Left renal cortex interstitium (tissue), 4 donors: Measurements from ENCODE around the gene MCAM. TPM values are rescaled to one million over a fixed set of nuclear protein-coding genes. Genes with fewer than 3 reads are reported as not detected.

Source experiments
- DNase-seq, 4 donors: peaks; one replicate each; pipeline ENCODE4 v3.0.0-alpha.2; 2013; ENCODE audit warnings: low read depth in 4 of 4, low spot score in 2 of 4, missing footprints in 1 of 4
- polyA plus RNA-seq, 4 donors: library from polyadenylated mRNA; unstranded; fragments of 120-200 nt; gene quantifications; one replicate each; pipeline ENCODE4 v1.2.1, GENCODE V29; 2013; ENCODE audit not compliant: insufficient read length in 4 of 4

MCAM gene
- polyA plus RNA-seq, 4 donors = 52.1 to 58.3 (median 55.0) TPM

DNA sequence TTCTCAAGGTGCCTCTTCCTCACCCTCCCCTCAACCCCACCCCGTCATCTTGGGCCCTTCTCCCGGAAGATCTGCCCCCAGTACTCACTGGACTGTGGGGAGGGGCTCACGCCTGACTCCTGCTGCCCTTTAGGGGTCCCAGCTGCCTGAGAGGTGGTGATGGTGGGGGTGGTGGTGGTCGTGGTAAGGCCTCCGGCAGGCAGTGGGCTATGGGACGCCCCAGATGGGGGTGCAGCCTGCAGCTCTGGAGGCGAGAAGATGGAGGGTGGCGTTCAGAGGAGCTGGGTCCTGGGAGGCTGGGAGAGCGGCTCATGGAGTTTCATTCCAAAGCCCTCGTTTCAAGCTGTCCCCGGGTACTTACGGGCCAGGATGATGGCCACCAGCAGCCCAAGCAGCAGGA lies 28.8 kb upstream of the MCAM start:
- DNase-seq = no peak

DNA sequence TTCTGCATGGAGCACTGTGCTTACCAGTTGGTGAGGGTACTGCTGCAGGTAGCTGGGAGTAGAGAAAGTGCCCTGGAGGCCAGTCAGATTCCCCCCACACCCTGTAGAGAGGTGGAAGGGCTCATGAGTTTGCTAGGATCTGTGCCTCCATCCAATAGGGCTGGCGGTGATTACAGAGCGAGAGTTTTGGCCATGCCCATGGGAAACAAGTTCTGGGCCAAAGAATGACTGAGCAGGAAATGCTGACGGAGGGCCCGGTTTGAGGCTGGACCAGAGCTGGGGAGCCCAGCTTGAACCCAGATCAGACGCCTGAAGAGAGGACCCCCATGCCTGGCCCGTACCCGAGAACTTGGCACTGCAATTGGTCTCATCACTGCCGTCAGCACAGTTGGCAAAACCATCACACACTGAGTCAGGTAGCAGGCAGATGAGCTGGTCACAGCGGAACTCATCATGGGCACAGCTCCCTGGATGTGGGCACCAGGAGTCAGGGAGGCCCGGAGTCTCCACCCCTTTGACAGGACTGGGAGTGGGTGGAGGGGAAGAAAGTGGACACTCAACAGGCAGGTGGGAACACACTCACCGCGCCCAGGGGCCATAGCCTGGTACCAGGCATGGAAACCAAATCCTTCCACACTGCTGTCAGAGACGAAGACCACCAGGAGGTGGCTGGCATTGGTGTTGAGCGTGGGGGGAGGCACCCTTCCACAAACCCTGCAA lies 27.5 kb upstream of the MCAM start:
- DNase-seq = no peak

DNA sequence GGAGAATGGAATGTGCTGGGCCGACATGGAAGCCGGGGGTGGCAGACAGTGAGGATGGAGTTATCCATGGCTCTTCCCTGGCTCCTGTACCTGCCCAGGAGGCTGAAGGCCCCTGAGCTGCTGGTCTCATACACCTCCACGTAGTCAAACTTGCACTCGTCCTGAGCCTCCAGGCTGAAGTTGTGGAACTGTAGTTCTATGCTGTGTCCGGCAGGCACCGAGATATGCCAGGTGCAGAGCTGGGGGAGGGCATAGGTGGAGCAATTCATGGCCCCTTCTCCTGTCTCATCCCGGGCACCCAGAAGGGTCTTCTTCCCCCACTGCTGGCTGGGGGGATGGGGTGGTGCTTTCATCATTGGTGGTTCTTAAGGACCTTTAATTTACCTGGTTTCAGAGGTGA lies 26.8 kb upstream of the MCAM start:
- DNase-seq = no peak

DNA sequence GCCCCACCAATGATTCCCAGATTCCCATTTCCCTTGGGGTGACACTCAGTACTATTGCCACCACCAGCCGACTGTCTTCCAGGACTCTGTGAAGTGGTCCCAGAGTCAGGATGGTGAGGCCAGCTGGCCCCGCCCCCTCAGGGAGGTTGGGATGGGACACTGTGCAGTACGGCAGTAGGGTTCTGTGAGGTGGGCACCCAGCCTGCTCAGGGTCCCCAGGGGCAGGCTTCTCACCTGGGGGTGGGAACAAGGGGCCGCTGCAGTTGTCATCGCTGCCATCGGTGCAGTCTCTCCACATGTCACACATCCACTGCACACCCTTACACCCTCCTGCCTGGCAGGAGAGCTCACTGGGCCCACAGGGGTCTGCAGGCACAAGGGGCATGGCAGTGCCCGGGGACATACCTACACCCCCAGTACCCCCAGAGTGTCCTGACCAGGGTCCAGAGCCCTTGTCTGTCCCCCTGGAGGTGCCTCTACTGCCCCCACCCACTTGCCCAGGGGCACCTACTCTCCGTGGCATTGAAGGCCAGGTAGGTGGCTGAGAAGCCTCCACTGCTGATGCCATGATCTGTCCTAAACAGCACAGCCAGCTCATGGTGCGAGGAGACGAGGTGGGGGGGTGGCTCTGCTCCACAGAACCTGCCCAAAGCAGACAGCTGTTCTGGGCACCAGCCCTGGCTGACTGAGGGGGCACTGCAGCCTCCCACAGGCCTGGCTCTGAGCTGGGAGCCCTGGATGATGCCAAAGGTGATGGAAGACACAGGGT lies 25.6 kb upstream of the MCAM start:
- DNase-seq = no peak

DNA sequence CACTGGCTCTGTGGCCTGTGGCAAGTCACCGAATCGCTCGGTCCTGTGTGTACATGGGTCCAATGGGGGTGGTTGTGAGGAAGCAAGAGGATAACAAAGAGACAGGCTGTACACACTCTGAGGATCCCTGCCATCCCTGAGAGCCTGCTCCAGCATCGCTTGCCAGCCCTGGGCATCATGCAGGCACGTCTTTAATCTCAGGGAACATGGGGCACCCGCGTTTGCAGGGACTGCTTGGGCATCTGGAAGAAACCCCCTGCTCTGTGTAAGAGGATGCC lies 25.0 kb upstream of the MCAM start:
- no peak for DNase-seq

DNA sequence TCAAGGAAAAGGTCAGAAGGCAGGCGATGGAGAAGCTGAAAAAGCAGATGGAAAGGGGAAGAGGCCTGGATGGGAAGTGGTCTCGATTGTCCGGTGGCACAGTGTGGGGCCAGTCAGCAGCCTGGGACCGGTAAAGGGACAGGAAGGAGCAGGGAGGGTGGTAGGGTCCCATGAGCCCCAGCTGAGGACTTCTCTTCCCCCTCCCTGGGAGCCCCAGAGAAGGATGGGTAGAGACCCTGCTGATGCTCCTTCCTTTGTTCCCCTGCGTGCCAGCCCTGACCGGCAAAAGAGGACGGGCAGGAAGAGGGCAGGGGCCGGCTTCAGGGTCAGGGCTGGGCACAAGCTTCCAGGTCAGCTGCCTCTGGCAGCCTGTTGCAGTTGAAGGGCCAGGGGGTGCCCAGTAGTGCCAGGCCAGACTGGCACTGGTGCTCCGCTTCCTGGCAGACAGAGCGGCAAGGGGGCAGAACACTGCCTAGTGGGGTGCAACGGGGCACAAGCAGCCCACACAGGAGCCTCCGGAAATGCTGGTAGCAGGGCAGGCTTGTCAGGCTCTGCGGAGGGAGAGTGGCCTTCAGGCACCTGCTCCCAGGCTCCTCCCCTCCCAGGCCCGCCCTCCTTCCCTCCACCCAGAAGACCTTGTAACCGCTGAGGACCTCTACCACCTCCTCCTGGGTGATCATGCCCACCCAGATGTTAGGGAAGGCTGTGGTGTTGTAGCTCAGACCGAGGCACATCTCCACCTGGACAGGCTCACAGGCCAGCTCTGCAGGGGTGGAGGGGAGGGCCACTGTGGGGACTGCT lies 24.5 kb upstream of the MCAM start:
- no peak for DNase-seq

DNA sequence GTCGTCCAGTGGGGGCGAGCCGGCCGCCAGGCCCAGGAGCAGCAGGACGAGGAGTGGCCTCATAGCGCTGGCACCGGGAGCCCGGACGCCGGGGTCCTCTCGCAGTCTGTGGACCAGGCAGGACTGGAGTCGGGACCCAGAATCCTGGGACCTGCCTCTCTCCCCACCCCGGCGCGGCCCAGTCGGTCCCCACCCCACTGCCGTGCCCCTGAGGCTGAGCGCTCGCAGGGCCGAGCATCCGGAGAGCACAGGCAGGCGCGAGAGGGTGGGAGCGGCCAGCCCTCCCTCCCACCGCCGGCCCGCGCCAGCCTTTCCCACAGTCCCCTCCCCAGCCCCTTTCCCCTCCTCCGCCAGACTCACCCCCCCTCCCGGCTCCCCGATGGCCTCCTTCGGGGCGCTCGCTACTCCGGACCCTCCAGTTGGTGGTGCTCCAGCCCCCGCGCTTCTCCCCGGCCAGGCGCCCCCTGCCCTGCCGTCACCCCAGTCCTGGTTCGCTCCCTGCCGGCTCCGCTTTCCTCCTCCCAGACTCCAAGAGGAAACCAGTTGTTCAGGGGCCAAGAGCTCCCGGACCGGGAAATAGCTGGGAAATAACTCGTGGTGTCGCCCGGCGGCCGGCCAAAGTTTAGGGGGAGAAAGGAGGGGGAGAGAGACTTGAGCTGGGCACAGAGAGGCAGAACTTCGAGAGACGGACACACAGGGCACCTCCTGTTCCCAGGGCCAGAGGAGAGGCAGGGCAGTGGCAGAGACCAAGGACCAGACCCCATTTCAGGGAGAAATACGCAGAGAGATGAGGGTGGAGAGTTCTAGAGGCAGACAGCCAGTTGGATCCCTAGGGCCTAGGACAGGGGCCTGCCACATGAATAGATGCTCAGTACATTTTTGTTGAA lies 23.6 kb upstream of the MCAM start, which contains the start of gene C1QTNF5:
Gene C1QTNF5, minus strand, starts transcription at position 549 of the 887 bp plus-strand sequence. Its CDS starts 486 bp downstream, at position 63.
- no peak for DNase-seq

DNA sequence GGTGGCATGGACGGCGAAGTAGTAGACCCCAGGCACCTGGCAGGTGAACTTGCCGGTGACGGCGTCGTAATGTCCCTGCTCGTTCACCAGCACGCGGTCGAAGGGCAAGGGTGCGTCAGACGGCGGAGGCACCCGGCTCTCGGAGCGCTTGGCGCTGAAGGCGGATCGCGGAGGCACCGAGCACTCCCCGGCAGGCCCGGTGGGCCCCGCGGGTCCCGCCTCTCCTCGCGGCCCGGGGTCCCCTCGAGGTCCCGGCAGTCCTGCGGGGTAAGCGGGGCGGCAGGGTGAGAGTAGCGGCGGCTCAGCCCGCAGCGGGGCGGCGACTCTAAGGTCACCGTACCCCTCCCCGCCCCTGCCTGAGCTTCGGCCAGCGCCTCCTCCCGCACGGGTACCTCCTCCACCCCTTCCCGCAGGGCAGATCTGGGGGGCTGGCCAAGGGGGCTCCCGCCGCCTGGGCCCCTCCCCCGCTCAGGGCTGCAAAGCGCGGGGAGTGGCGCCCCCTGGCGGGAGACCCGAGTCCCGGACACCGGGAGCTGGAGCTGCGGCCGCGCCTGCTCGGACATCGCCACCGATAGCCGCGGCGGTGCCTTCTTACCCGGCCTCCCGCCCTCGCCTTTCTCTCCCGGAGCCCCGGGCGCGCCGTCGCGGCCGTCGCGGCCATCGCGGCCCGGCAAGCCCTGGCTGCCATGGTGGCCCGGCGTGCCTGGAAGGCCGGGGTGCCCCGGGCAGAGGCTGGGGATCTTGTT lies 22.8 kb upstream of the MCAM start:
- no peak for DNase-seq

DNA sequence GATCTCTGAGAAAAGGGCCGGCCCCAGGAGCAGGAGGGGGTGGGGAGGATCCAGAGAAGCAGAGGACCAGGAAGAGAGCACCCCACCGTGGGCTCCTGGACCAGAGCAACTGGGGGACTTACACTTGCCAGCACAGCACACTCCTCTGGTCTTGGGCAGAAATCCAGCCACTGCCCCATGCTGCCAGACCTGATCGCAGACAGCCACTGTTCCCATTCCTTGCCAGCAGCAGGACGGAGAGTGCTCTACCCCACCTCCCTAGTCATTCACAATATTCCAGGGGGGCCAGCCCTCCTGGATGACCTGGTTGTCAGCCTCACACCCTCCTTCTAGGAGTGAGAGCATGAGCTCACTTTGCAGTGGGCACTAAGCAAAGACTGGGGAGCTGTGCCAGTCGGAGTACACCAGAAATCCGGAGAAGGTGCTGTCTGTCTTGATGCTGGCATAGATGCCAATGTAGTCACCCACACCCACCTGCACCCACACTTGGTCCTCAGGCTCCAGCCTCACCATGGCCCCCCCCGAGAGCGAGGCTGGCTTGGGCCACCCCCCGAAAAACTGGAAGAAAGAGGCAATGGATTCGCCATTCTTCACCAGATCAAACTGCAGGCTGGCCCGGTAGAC lies 22.1 kb upstream of the MCAM start:
- DNase-seq = no peak

DNA sequence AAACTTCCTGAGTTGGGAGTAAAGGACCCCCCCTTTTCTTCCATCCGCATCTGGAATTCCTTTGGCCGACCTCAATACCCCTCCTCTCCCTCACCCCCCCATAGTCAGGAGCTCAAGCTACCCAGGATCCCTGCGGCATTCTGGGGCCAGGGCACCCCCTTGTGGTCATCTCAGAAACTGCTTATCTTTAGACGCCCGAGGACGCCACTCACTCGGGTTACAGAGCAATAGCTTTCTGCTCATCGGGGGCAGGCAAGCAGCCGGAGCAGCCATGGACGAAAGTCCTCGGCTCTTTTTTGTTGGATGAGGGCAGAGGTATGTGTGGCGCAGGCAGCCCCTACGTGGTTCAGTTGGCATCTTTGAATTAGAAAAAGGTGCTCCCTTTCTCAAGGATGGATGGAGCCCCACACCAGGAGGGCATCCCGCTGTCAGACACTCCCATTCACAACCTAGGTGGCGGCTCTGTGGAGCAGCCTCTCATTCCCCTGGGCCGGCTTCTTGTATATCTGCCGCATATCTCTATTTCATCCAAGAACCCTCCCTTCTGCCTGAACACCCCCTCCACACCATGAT lies 21.5 kb upstream of the MCAM start:
- no peak for DNase-seq

DNA sequence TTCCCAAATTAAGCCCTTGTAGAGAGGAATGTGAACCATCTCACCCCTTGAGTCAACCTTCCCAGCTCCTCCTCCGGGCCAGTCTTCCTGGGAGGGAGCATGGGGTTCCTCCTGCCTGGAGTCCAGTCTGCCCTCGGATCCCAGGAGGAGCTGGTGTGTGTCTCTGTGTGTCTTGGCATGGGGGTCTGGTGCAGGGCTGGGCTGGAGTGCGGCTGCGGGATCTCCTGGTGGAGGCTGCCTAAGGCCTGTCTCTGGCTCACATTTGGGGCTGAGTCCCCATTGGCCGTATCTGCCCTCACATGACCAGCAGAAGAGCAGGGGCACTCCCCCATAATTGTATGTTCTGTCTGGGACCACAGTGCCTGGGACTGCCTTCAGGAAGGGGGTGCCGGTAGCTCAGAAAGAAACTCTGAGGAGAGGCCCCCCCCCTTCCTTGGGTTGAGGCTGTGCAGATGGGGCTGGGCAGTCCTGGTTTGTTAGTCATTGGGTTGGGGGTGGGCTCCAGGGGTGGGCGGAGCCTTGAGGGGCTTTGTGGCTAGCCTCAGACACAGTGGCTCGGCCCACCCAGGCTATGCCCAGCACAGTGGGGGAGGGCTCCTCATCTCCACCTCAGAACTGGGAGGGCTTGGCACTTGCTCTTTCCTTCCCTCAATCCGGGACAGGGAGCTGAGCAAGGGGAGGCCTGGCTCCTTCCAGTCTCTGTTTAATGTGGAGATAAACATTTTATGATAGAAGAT lies 20.8 kb upstream of the MCAM start:
- no peak for DNase-seq

DNA sequence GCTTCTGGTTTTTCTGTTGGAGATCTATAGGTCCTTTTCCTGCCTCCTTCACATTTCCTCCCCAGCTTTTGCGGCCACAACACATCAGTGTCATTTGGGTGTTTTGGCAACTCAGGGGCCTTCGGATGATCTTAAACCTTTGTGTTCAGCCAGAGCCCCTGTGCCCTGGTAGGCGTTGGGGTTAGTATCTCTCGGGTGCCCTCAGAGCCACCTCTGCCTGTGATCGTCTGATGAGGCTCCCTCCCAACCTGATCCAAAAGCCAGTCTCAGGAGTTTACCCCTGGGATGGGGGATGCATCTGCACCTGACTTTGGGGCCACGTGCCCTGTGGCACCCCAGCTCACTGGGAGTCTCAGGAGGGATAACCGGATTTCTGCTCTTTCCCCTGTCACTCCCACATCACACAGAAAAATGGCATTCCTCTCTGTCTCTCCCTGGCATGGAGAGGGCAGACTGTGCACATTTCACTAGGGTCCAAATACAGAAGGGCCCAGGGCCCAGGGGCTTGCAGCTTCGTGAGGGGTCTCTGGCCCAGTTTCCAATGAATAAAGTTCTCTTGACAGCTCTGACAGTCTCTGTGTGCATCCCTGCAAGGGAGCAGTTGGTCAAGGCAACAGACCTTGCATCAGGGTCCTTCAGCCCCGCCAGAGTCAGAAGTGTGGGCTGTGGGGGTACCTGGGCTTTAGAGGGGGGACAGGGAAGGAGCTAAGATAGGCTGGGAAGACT lies 20.0 kb upstream of the MCAM start:
- no peak for DNase-seq

DNA sequence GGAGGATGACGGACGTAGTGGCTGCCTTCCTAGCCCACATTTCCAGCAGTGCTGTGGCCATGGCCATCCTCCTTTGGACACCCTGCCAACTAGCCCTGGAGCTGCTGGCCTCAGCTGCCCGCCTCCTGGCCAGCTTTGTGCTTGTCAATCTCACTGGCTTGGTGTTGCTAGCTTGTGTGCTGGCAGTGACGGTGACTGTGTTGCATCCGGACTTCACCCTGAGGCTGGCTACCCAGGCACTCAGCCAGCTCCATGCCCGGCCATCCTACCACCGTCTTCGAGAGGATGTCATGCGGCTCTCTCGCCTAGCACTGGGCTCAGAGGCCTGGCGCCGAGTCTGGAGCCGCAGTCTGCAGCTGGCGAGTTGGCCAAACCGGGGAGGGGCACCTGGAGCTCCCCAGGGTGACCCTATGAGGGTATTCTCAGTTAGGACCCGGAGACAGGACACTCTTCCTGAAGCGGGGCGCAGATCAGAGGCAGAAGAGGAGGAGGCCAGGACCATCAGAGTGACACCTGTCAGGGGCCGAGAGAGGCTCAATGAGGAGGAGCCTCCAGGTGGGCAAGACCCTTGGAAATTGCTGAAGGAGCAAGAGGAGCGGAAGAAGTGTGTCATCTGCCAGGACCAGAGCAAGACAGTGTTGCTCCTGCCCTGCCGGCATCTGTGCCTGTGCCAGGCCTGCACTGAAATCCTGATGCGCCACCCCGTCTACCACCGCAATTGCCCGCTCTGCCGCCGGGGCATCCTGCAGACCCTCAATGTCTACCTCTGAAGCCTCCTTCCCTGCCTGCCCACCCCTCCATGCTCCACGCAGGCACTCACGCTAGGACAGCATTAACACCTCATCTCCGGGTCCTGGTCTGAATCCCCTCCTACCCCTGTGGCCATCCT lies 19.0 kb upstream of the MCAM start:
- no peak for DNase-seq

DNA sequence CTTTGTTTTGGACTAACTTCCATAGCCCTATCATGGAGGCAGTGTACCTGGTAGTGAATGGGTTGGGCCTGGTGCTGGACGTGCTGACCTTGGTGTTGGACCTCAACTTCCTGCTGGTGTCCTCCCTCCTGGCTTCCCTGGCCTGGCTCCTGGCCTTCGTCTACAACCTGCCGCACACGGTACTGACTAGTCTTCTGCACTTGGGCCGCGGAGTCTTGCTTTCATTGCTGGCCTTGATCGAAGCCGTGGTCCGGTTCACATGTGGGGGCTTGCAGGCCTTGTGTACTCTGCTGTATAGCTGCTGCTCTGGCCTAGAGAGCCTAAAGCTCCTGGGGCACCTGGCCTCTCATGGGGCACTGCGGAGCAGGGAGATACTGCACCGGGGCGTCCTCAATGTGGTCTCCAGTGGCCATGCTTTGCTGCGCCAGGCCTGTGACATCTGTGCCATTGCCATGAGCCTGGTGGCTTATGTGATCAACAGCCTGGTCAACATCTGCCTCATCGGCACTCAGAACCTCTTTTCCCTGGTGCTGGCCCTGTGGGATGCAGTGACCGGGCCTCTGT lies 18.2 kb upstream of the MCAM start:
- DNase-seq = no peak

DNA sequence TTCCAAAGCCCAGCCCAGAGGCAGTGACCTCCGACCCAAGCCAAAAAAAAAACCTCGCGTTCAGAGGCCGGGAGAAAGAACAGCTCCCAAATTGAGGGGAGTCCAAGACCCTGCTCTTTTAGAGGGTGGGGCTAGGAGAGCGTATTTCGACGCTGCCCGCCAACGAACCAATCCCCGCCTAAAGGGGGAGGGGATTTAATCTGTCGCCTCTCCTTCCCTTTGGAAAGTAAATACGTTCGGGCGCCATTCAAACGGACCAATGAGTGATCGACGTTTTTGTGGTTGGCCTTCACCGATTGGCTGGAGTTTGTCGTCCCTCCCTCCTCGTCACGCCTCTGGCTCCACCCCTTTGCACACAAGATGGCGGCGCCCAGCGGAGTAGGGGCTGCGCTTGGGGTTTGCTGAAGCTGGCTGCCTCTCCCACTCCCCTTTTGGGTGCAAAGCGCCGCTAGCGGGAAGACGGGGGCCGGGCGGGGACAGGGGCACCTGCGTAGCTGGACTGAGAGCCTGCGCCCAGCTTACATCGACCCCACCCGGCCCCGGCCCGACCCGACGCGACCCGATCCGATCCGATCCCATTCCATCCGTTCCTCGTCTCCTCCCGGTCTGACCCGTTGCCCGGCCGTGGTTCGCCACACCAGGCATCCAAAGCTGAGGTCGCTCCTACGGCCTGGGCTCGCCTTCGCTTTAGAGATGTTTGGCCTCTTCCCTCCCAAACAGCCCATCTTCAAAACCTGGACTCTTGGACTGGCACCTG lies 17.4 kb upstream of the MCAM start, which contains the start of gene RNF26:
Gene RNF26, plus strand, starts transcription at position 354 of the 757 bp plus-strand sequence. CDS start 596 bp downstream, outside the sequence.
- DNase-seq = peak in 3 of 4 donors; percentile 92 to 99 (median 97)
